IMR-90 (cell line): ENCODE measurements around the gene TANGO6. TPM values are rescaled to one million over a fixed set of nuclear protein-coding genes. Genes with fewer than 3 reads are reported as not detected.

Source experiments
- ATAC-seq: fragments of 200-7000 bp; cut with Tn5 transposase; 2 replicates; pipeline ENCODE4 v1.9.1; 2020; ENCODE audit warnings: low read depth, mild to moderate bottlenecking, moderate library complexity
- BruUV-seq: library from RNA; stranded (reverse); fragments of 400-500 nt; replicated peaks from 2 replicates; lab custom pipeline; 2021; lab: Mats Ljungman, UMichigan
- CTCF ChIA-PET: fragments of 300-600 bp; formaldehyde crosslinking; extraction: SDS; loops from one replicate; lab custom pipeline; 2021; ENCODE audit warnings: antibody characterized with exemption; lab: Yijun Ruan, JAX
- POLR2A ChIA-PET: fragments of 300-600 bp; sonication (Branson Sonifier 250); formaldehyde crosslinking; loops from one replicate; lab custom pipeline; 2022; ENCODE audit warnings: antibody characterized with exemption; ENCODE audit not compliant: unreplicated experiment; lab: Charles Lee
- DNase-seq: peaks from one replicate; pipeline ENCODE4 v3.0.0; 2013
- H2AFZ ChIP-seq: replicated peaks from 2 replicates; pipeline ENCODE3; 2013; ENCODE audit warnings: low read length, mild to moderate bottlenecking; ENCODE audit not compliant: poor library complexity
- H2AK5ac ChIP-seq: 2 replicates; pipeline ENCODE4 v1.6.1; 2013; ENCODE audit warnings: low read depth, low read length, inconsistent platforms
- H2AK9ac ChIP-seq: replicated peaks from 2 replicates; pipeline ENCODE3; 2013; ENCODE audit warnings: mild to moderate bottlenecking, low read depth, low read length, moderate library complexity; ENCODE audit not compliant: poor library complexity
- H2BK120ac ChIP-seq: 2 replicates; pipeline ENCODE4 v1.6.1; 2013; ENCODE audit warnings: low read depth, low read length, inconsistent platforms
- H2BK15ac ChIP-seq: 3 replicates; pipeline ENCODE4 v1.6.1; 2013; ENCODE audit warnings: low read depth, low read length, inconsistent platforms
- H2BK20ac ChIP-seq: 2 replicates; pipeline ENCODE4 v1.6.1; 2013; ENCODE audit warnings: low read depth, mild to moderate bottlenecking, inconsistent platforms, low read length, moderate library complexity
- H2BK5ac ChIP-seq: 2 replicates; pipeline ENCODE4 v1.6.1; 2013; ENCODE audit warnings: mild to moderate bottlenecking, low read depth, low read length, inconsistent platforms; ENCODE audit not compliant: poor library complexity, severe bottlenecking
- H3K14ac ChIP-seq: replicated peaks from 2 replicates; pipeline ENCODE4 v1.6.1; 2013; ENCODE audit warnings: low read depth, low read length, inconsistent platforms
- H3K18ac ChIP-seq: 2 replicates; pipeline ENCODE4 v1.6.1; 2013; ENCODE audit warnings: low read depth, low read length, control low read depth
- H3K23ac ChIP-seq: 2 replicates; pipeline ENCODE4 v1.6.1; 2013; ENCODE audit warnings: low read depth, low read length, inconsistent platforms
- H3K27ac ChIP-seq: 2 replicates; pipeline ENCODE4 v1.5.1; 2013; ENCODE audit warnings: mild to moderate bottlenecking, control low read depth, low read length; ENCODE audit not compliant: insufficient read depth
- H3K27me3 ChIP-seq: 2 replicates; pipeline ENCODE4 v1.6.1; 2013; ENCODE audit warnings: low read length; ENCODE audit not compliant: control insufficient read depth, insufficient read depth
- H3K36me3 ChIP-seq: 2 replicates; pipeline ENCODE4 v1.6.1; 2013; ENCODE audit warnings: low read length, mixed read lengths; ENCODE audit not compliant: control insufficient read depth, insufficient read depth
- H3K4ac ChIP-seq: 2 replicates; pipeline ENCODE4 v1.6.1; 2013; ENCODE audit warnings: low read depth, low read length, inconsistent platforms
- H3K4me1 ChIP-seq: 2 replicates; pipeline ENCODE4 v1.6.1; 2013; ENCODE audit warnings: low read length, mixed read lengths; ENCODE audit not compliant: control insufficient read depth, insufficient read depth
- H3K4me2 ChIP-seq: 2 replicates; pipeline ENCODE4 v1.6.1; 2013; ENCODE audit warnings: low read depth, mild to moderate bottlenecking, control low read depth, low read length, moderate library complexity
- H3K4me3 ChIP-seq: 2 replicates; pipeline ENCODE4 v1.5.1; 2013; ENCODE audit warnings: low read depth, mild to moderate bottlenecking, control low read depth, low read length, moderate library complexity; ENCODE audit not compliant: insufficient read depth
- H3K56ac ChIP-seq: 2 replicates; pipeline ENCODE4 v1.6.1; 2013; ENCODE audit warnings: low read length, inconsistent platforms; ENCODE audit not compliant: insufficient read depth; ENCODE audit errors: extremely low read depth
- H3K79me1 ChIP-seq, 2 experiments: 2 replicates each; pipeline ENCODE4 v1.6.1; 2013; ENCODE audit warnings: low read length in 2 of 2, inconsistent platforms in 1 of 2, low read depth in 1 of 2
- H3K9ac ChIP-seq: 2 replicates; pipeline ENCODE4 v1.6.1; 2013; ENCODE audit warnings: low read depth, low read length, control low read depth
- H3K9me1 ChIP-seq: 2 replicates; pipeline ENCODE4 v1.6.1; 2013; ENCODE audit warnings: low read length, inconsistent platforms; ENCODE audit not compliant: insufficient read depth
- H3K9me3 ChIP-seq: 2 replicates; pipeline ENCODE4 v1.6.1; 2013; ENCODE audit warnings: low read length; ENCODE audit not compliant: control insufficient read depth, insufficient read depth
- H4K20me1 ChIP-seq: 2 replicates; pipeline ENCODE4 v1.6.1; 2013; ENCODE audit warnings: low read length, inconsistent platforms; ENCODE audit not compliant: insufficient read depth
- H4K5ac ChIP-seq: 2 replicates; pipeline ENCODE4 v1.6.1; 2013; ENCODE audit warnings: mild to moderate bottlenecking, low read depth, low read length, control low read depth
- H4K8ac ChIP-seq, 2 experiments: 2 replicates each; pipeline ENCODE4 v1.6.1; 2013; ENCODE audit warnings: low read depth in 2 of 2, low read length in 2 of 2, control low read depth in 1 of 2, inconsistent platforms in 1 of 2
- H4K91ac ChIP-seq: 2 replicates; pipeline ENCODE4 v1.6.1; 2013; ENCODE audit warnings: low read depth, low read length, inconsistent platforms; ENCODE audit not compliant: insufficient read depth
- BHLHE40 ChIP-seq: fragments of 150-350 bp; IDR thresholded peaks from 2 replicates; pipeline ENCODE4 v1.6.1; 2016; ENCODE audit warnings: mild to moderate bottlenecking, low read depth, low read length
- CEBPB ChIP-seq: IDR thresholded peaks from 2 replicates; pipeline ENCODE4 v1.6.1; 2012; ENCODE audit warnings: low read depth, low read length, improper control_type of control experiment
- CHD1 ChIP-seq: IDR thresholded peaks from 2 replicates; pipeline ENCODE4 v1.6.1; 2012; ENCODE audit warnings: low read depth, low read length, improper control_type of control experiment
- CTCF ChIP-seq: conservative IDR thresholded peaks from 2 replicates; pipeline ENCODE4 v1.5.1; 2012; ENCODE audit warnings: mild to moderate bottlenecking, low read depth, low read length, improper control_type of control experiment
- ELK1 ChIP-seq: fragments of 150-350 bp; IDR thresholded peaks from 2 replicates; pipeline ENCODE4 v1.6.1; 2016; ENCODE audit warnings: low read depth, mild to moderate bottlenecking, low read length, moderate library complexity, borderline replicate concordance
- FOS ChIP-seq: fragments of 150-350 bp; IDR thresholded peaks from 2 replicates; pipeline ENCODE4 v1.6.1; 2016; ENCODE audit warnings: low read depth, low read length
- MAFK ChIP-seq: IDR thresholded peaks from 2 replicates; pipeline ENCODE4 v1.6.1; 2012; ENCODE audit warnings: low read depth, low read length, improper control_type of control experiment
- MAZ ChIP-seq: IDR thresholded peaks from 2 replicates; pipeline ENCODE4 v1.6.1; 2012; ENCODE audit warnings: low read depth, mild to moderate bottlenecking, low read length, improper control_type of control experiment, moderate library complexity, borderline replicate concordance
- MXI1 ChIP-seq: IDR thresholded peaks from 2 replicates; pipeline ENCODE4 v1.6.1; 2012; ENCODE audit warnings: low read depth, mild to moderate bottlenecking, low read length, moderate library complexity, borderline replicate concordance
- NFE2L2 ChIP-seq: fragments of 150-350 bp; IDR thresholded peaks from 2 replicates; pipeline ENCODE4 v1.6.1; 2016; ENCODE audit warnings: low read depth, mild to moderate bottlenecking, low read length
- POLR2A ChIP-seq: IDR thresholded peaks from 2 replicates; pipeline ENCODE4 v1.6.1; 2012; ENCODE audit warnings: mild to moderate bottlenecking, low read depth, low read length
- RAD21 ChIP-seq: IDR thresholded peaks from 2 replicates; pipeline ENCODE4 v1.6.1; 2012; ENCODE audit warnings: low read length, improper control_type of control experiment
- RCOR1 ChIP-seq: IDR thresholded peaks from 2 replicates; pipeline ENCODE4 v1.6.1; 2012; ENCODE audit warnings: mild to moderate bottlenecking, low read length, improper control_type of control experiment; ENCODE audit not compliant: insufficient replicate concordance
- RFX5 ChIP-seq: IDR thresholded peaks from 2 replicates; pipeline ENCODE4 v1.8.0; 2012; ENCODE audit warnings: low read depth, mild to moderate bottlenecking, low read length, moderate library complexity
- SMC3 ChIP-seq: fragments of 150-350 bp; IDR thresholded peaks from 2 replicates; pipeline ENCODE4 v1.6.1; 2016; ENCODE audit warnings: low read depth, mild to moderate bottlenecking, antibody characterized with exemption, low read length, moderate library complexity
- USF2 ChIP-seq: fragments of 150-350 bp; IDR thresholded peaks from 2 replicates; pipeline ENCODE4 v1.6.1; 2017; ENCODE audit warnings: mild to moderate bottlenecking, antibody characterized with exemption, low read length, low read depth
- dilution Hi-C: fragments of 300-500 bp; cut with HindIII; formaldehyde crosslinking; loops from one replicate; pipeline ENCODE4 v1.14.3; 2018; ENCODE audit warnings: low sequenced_read_pairs; ENCODE audit not compliant: unreplicated experiment
- in situ Hi-C: fragments of 300-500 bp; cut with MboI; formaldehyde crosslinking; loops from 3 replicates; pipeline ENCODE4 v1.14.3; 2019; ENCODE audit warnings: low sequenced_read_pairs, inconsistent platforms, mixed read lengths
- intact Hi-C: fragments of 100-400 bp; cut with micrococcal nuclease; formaldehyde crosslinking; loops from 2 replicates; pipeline ENCODE4 v1.10.0; 2022
- polyA plus RNA-seq, 3 experiments: library from polyadenylated mRNA; depleted of rRNA; stranded (reverse); fragments of >200 nt; gene quantifications; 2 replicates each; pipeline ENCODE4 v1.2.3, GENCODE V29; 2012; ENCODE audit warnings: low replicate concordance in 1 of 3
- total RNA-seq: library from RNA; depleted of rRNA; stranded (reverse); fragments of >200 nt; gene quantifications from 2 replicates; pipeline ENCODE4 v1.2.3, GENCODE V29; 2012

TANGO6 gene
- total and polyA plus RNA-seq, 2 of the 4 experiments (the other 2 are of a cell fraction): 6.7 to 22.4 TPM

- no peak overlapping the region for H3K4me2 ChIP-seq
Measured at GRCh38 chr16:69014811-69015210, 171.5 kb downstream of the TANGO6 start.

More at GRCh38 chr16:69014811-69015210, 171.5 kb downstream of the TANGO6 start:
- dilution Hi-C loops (no loop called here), intact Hi-C loops (no loop called here), in situ Hi-C loops (no loop called here)
- no peak overlapping the region for H4K8ac ChIP-seq
- no peak overlapping the region for H3K56ac ChIP-seq
- no peak overlapping the region for H4K5ac ChIP-seq
- ATAC-seq: no peak
- ChIA-PET POLR2A (no interaction called here), CTCF (no interaction called here)
- H2BK15ac ChIP-seq: no peak overlapping the region
- H2BK120ac ChIP-seq: no peak overlapping the region
- peaks cover 6% of the 10 kb centered on the region for H3K4me1 ChIP-seq
- H3K9me1 ChIP-seq: peaks cover 10% of the 10 kb centered on the region; the same call in 1 of the 2 replicates
- no peak overlapping the region for H3K23ac ChIP-seq
- H3K14ac ChIP-seq: no peak overlapping the region
- DNase-seq: no peak
- no peaks in the 10 kb centered on the region for H3K27me3 ChIP-seq
- no peaks in the 10 kb centered on the region for H3K9me3 ChIP-seq
- BruUV-seq: no TSS peak
- no peak overlapping the region for H4K91ac ChIP-seq
- H2AK9ac ChIP-seq: no peak overlapping the region
- no peaks in the 10 kb centered on the region for H4K20me1 ChIP-seq
- H3K36me3 ChIP-seq: no peaks in the 10 kb centered on the region
- no peak overlapping the region for H2BK20ac ChIP-seq
- H2AK5ac ChIP-seq: no peak overlapping the region
- H2AFZ ChIP-seq: no peak overlapping the region
- no peak overlapping the region for H2BK5ac ChIP-seq
- no peak overlapping the region for H3K9ac ChIP-seq
- no peak overlapping the region for H3K18ac ChIP-seq
- TF ChIP-seq USF2 (no peak), NFE2L2 (no peak), POLR2A (no peak), MXI1 (no peak), MAFK (no peak), ELK1 (no peak), RAD21 (no peak), RCOR1 (no peak), RFX5 (no peak), CTCF (no peak), MAZ (no peak), CEBPB (no peak), CHD1 (no peak), FOS (no peak), BHLHE40 (no peak), SMC3 (no peak)
- H3K79me1 ChIP-seq: no peaks in the 10 kb centered on the region
- no peak overlapping the region for H3K4ac ChIP-seq
- no peak overlapping the region for H3K27ac ChIP-seq
- H3K4me3 ChIP-seq: no peak overlapping the region
